Progenitor cell of endocrine pancreas (in vitro differentiated cells): ENCODE measurements around the gene ZC3H11A. TPM values are rescaled to one million over a fixed set of nuclear protein-coding genes. Genes with fewer than 3 reads are reported as not detected.

ENCODE experiments used
- DNase-seq: peaks from one replicate; pipeline ENCODE4 v3.0.0; 2021; ENCODE audit warnings: low spot score; ENCODE audit not compliant: unreplicated experiment
- H3K27ac Mint-ChIP-seq: 2 replicates; pipeline ENCODE4 v1.8.0; 2021; ENCODE audit warnings: mild to moderate bottlenecking, moderate library complexity, mixed read lengths
- H3K27me3 Mint-ChIP-seq: 2 replicates; pipeline ENCODE4 v1.8.0; 2021; ENCODE audit warnings: mixed read lengths
- H3K36me3 Mint-ChIP-seq: 2 replicates; pipeline ENCODE4 v1.8.0; 2022; ENCODE audit warnings: mixed read lengths; ENCODE audit not compliant: insufficient read depth
- H3K4me1 Mint-ChIP-seq: 2 replicates; pipeline ENCODE4 v1.8.0; 2021; ENCODE audit warnings: low read depth, mixed read lengths
- H3K4me3 Mint-ChIP-seq: 2 replicates; pipeline ENCODE4 v1.8.0; 2021; ENCODE audit warnings: low read depth, mild to moderate bottlenecking, moderate library complexity, mixed read lengths
- H3K9me3 Mint-ChIP-seq: 2 replicates; pipeline ENCODE4 v1.8.0; 2021; ENCODE audit warnings: low read depth, mixed read lengths
- total RNA-seq: library from RNA; stranded (reverse); gene quantifications from 2 replicates; pipeline ENCODE4 v1.2.1, GENCODE V29; 2021
- TF ChIP-seq, protein P1 (sequence below): fragments of 200-600 bp; sonication (generic); IDR thresholded peaks from one replicate; pipeline ENCODE4 v1.5.0; 2021; ENCODE audit warnings: antibody characterized with exemption, mild to moderate bottlenecking; ENCODE audit not compliant: unreplicated experiment

Gene ZC3H11A
- total RNA-seq, 1 donor from 2014 or later = 100 TPM

DNA sequence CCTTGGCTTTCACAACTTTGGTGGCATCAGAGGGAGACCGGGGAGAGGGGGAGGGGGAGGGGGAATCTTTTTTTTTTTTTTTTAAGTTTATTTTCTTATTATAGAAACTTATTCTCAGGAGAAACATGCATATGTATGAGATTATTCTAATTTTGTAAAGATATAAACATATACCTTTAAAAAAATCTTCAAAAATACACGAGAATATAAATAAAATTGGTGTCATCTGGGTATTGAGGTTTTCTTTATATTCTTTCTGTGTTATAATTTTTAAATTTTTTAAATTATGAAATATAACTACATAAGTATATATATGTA, 47.1 kb downstream of the ZC3H11A start:
- TF ChIP-seq, protein P1, sequence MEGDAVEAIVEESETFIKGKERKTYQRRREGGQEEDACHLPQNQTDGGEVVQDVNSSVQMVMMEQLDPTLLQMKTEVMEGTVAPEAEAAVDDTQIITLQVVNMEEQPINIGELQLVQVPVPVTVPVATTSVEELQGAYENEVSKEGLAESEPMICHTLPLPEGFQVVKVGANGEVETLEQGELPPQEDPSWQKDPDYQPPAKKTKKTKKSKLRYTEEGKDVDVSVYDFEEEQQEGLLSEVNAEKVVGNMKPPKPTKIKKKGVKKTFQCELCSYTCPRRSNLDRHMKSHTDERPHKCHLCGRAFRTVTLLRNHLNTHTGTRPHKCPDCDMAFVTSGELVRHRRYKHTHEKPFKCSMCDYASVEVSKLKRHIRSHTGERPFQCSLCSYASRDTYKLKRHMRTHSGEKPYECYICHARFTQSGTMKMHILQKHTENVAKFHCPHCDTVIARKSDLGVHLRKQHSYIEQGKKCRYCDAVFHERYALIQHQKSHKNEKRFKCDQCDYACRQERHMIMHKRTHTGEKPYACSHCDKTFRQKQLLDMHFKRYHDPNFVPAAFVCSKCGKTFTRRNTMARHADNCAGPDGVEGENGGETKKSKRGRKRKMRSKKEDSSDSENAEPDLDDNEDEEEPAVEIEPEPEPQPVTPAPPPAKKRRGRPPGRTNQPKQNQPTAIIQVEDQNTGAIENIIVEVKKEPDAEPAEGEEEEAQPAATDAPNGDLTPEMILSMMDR = no peak
- Mint-ChIP-seq H3K4me3 (no peak overlapping the region), H3K27ac (no peak overlapping the region), H3K4me1 (peaks cover 2% of the 10 kb centered on the region), H3K27me3 (no peaks in the 10 kb centered on the region), H3K9me3 (peaks cover 4% of the 10 kb centered on the region), H3K36me3 (peaks cover 60% of the 10 kb centered on the region)
- DNase-seq = no peak

DNA sequence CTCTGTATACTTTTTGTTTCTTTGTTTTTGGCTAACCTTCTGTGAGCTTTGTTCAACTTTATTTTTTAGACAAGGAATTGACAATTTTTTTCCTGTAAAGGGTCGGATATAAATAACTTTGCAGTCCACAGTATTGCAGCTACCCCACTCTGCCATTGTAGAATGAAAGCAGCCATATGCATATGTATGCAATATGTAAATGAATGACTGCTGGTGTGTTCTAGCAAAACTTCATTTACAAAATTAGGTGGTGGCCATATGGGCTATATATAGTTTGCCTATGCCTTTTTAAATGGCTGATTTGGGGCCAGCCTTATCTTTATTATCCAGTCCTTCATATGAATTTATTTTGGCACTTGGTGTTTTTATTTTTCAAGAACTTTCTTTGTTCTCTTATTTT, 48.0 kb downstream of the ZC3H11A start:
- H3K27me3 Mint-ChIP-seq = no peaks in the 10 kb centered on the region
- no peak overlapping the region for H3K27ac Mint-ChIP-seq
- no peak for DNase-seq
- H3K36me3 Mint-ChIP-seq = peaks cover 54% of the 10 kb centered on the region
- peaks cover 2% of the 10 kb centered on the region for H3K4me1 Mint-ChIP-seq
- H3K9me3 Mint-ChIP-seq = peaks cover 4% of the 10 kb centered on the region
- no peak overlapping the region for H3K4me3 Mint-ChIP-seq
- TF ChIP-seq, protein P1 = no peak

Other genes starting within 250 kb of the ZC3H11A start
- 39.2 and 40.8 TPM in 2 replicates for gene ATP2B4, start 168.8 kb upstream of the ZC3H11A start, total RNA-seq
- gene LAX1, start 30.4 kb upstream of the ZC3H11A start, total RNA-seq = not detected in 2 replicates
- gene ZBED6, start within 50 bp of the ZC3H11A start, total RNA-seq = 35.3 and 36.1 TPM in 2 replicates
- 240 and 253 TPM in 2 replicates for gene SNRPE, start 66.0 kb downstream of the ZC3H11A start, total RNA-seq